Bronchial epithelial cell (primary cell): ENCODE data around the gene DEAF1. TPM values are rescaled to one million over a fixed set of nuclear protein-coding genes. Genes with fewer than 3 reads are reported as not detected.

Source experiments
- DNase-seq: peaks from one replicate; pipeline ENCODE4 v3.0.0-alpha.2; 2010; ENCODE audit warnings: low read depth
- FAIRE-seq: peaks from 2 replicates; lab custom pipeline; 2011; peaks lifted over from hg19 to GRCh38; lab: Jason Lieb, UNC
- H3K27me3 ChIP-seq: 2 replicates; pipeline ENCODE4 v1.5.1; 2011; ENCODE audit warnings: low read length; ENCODE audit not compliant: control insufficient read depth, insufficient read depth
- H3K36me3 ChIP-seq: 2 replicates; pipeline ENCODE4 v1.5.1; 2011; ENCODE audit warnings: low read length; ENCODE audit not compliant: control insufficient read depth, insufficient read depth
- H3K4me3 ChIP-seq: 2 replicates; pipeline ENCODE4 v1.5.1; 2011; ENCODE audit warnings: mild to moderate bottlenecking, low read depth, low read length, control low read depth
- CTCF ChIP-seq: IDR thresholded peaks from 2 replicates; pipeline ENCODE4 v1.5.1; 2011; ENCODE audit warnings: mild to moderate bottlenecking, moderate library complexity, low read length, control low read depth, inconsistent platforms; ENCODE audit not compliant: insufficient read depth, severe bottlenecking
- total RNA-seq: library from RNA; depleted of rRNA; stranded (reverse); fragments of >200 nt; gene quantifications from 2 replicates; pipeline ENCODE4 v1.2.1, GENCODE V29; 2014

Gene DEAF1
- total RNA-seq, 1 donor from 2014 or later: 23.4 TPM

DNA sequence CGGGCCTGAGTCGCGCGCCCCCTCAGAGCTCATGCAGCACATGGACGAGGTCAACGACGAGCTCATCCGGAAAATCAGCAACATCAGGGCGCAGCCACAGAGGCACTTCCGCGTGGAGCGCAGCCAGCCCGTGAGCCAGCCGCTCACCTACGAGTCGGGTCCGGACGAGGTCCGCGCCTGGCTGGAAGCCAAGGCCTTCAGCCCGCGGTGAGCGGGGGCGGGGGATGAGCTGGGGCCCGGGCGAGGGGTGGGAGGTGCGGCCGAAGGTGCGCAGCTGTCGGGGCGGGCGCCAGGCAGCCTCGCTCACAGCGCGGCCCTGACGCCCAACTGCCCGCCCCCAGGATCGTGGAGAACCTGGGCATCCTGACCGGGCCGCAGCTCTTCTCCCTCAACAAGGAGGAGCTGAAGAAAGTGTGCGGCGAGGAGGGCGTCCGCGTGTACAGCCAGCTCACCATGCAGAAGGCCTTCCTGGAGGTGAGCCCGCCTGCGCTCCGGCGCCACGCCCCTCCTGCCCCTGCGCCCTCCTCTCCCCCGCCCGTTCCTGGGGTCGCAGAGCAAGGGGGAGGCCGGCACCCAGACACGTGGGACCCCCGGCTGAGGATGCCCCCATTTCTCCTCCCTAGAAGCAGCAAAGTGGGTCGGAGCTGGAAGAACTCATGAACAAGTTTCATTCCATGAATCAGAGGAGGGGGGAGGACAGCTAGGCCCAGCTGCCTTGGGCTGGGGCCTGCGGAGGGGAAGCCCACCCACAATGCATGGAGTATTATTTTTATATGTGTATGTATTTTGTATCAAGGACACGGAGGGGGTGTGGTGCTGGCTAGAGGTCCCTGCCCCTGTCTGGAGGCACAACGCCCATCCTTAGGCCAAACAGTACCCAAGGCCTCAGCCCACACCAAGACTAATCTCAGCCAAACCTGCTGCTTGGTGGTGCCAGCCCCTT lies 31.5 kb upstream of the DEAF1 start:
- peaks cover 31% of the 10 kb centered on the region for H3K36me3 ChIP-seq
- H3K27me3 ChIP-seq: no peaks in the 10 kb centered on the region
- no peak for TF ChIP-seq CTCF
- FAIRE-seq (no peak), DNase-seq (peak; percentile 80)
- peak overlapping the region; percentile 7 for H3K4me3 ChIP-seq

GRCh38 chr11:725624-726202 lies 30.7 kb upstream of the DEAF1 start:
- Histone ChIP-seq H3K36me3 (peaks cover 35% of the 10 kb centered on the region), H3K4me3 (no peak overlapping the region), H3K27me3 (no peaks in the 10 kb centered on the region)
- FAIRE-seq (no peak), DNase-seq (no peak)
- no peak for TF ChIP-seq CTCF

- no peak for FAIRE-seq
- Histone ChIP-seq H3K27me3 (no peaks in the 10 kb centered on the region), H3K36me3 (peaks cover 40% of the 10 kb centered on the region), H3K4me3 (no peak overlapping the region)
- no peak for TF ChIP-seq CTCF
- DNase-seq: no peak
Measured at GRCh38 chr11:724778-725386, 29.9 kb upstream of the DEAF1 start.

- Histone ChIP-seq H3K36me3 (peaks cover 43% of the 10 kb centered on the region), H3K27me3 (no peaks in the 10 kb centered on the region), H3K4me3 (no peak overlapping the region)
- TF ChIP-seq CTCF: no peak
- DNase-seq (no peak), FAIRE-seq (no peak)
Measured at GRCh38 chr11:724049-724777, 29.2 kb upstream of the DEAF1 start.

- FAIRE-seq: no peak
Measured at GRCh38 chr11:723120-723883, 28.3 kb upstream of the DEAF1 start.

More at GRCh38 chr11:723120-723883, 28.3 kb upstream of the DEAF1 start:
- Histone ChIP-seq H3K27me3 (no peaks in the 10 kb centered on the region), H3K36me3 (peaks cover 43% of the 10 kb centered on the region), H3K4me3 (no peak overlapping the region)
- DNase-seq: no peak
- peak; percentile 31 for TF ChIP-seq CTCF
